Activated naive CD8-positive, alpha-beta T cell treated with anti-CD3 and anti-CD28 coated beads, Interleukin-2, amount 10 ng/mL, durations not matched to agents 7 days and 5 days (primary cell): ENCODE results near the gene PACRG. TPM values are rescaled to one million over a fixed set of nuclear protein-coding genes. Genes with fewer than 3 reads are reported as not detected.
"Not testable (repeated sequence)": the region's sequence is repeated elsewhere in the genome, so short reads cannot be mapped to it uniquely, and the experiment has no call there.

Experiments
- ATAC-seq: fragments of 150-1000 bp; cut with Tn5 transposase; one replicate; pipeline ENCODE4 v1.10.0; 2021; ENCODE audit warnings: low read depth, moderate library complexity
- POLR2A ChIA-PET: fragments of 350-600 bp; sonication (Branson Sonifier 250); formaldehyde crosslinking; loops from one replicate; lab custom pipeline; 2021; ENCODE audit warnings: antibody characterized with exemption; lab: Charles Lee
- DNase-seq: peaks from one replicate; pipeline ENCODE4 v3.0.0; 2021
- H3K27ac Mint-ChIP-seq: one replicate; pipeline ENCODE4 v1.8.0; 2022; ENCODE audit warnings: mild to moderate bottlenecking, mixed read lengths
- H3K27me3 Mint-ChIP-seq: one replicate; pipeline ENCODE4 v1.8.0; 2022; ENCODE audit warnings: mild to moderate bottlenecking, moderate library complexity, mixed read lengths
- H3K36me3 Mint-ChIP-seq: one replicate; pipeline ENCODE4 v1.8.0; 2021; ENCODE audit warnings: mild to moderate bottlenecking, mixed read lengths
- H3K4me1 Mint-ChIP-seq: one replicate; pipeline ENCODE4 v1.8.0; 2021; ENCODE audit warnings: mixed read lengths
- H3K4me3 Mint-ChIP-seq: one replicate; pipeline ENCODE4 v1.8.0; 2022; ENCODE audit warnings: mild to moderate bottlenecking, moderate library complexity, mixed read lengths
- H3K9me3 Mint-ChIP-seq: one replicate; pipeline ENCODE4 v1.8.0; 2021; ENCODE audit warnings: mixed read lengths
- total RNA-seq, 2 experiments: library from RNA; stranded (reverse); gene quantifications; one replicate each; pipeline ENCODE4 v1.2.3, GENCODE V29; 2021

Gene PACRG
- under 1 TPM in 1 of 2 experiments, not detected in 1; 0.58 TPM for total RNA-seq

- H3K9me3 Mint-ChIP-seq: no peaks in the 10 kb centered on the region
- H3K27ac Mint-ChIP-seq: peak within 1 kb of the TSS; percentile 92
- POLR2A ChIA-PET: interaction anchor here (0.6 kb wide), 1 partner anchor 34 kb away, joined by 4 read pairs; no protein-coding TSS in a partner anchor
- H3K36me3 Mint-ChIP-seq: no peaks in the 10 kb centered on the region
- peak; percentile 99 for DNase-seq
- peaks cover 3% of the 10 kb centered on the region for H3K27me3 Mint-ChIP-seq
- peak; percentile 98 for ATAC-seq
- H3K4me3 Mint-ChIP-seq: peak within 1 kb of the TSS; percentile 97
- H3K4me1 Mint-ChIP-seq: peaks cover 9% of the 10 kb centered on the region
These were observed at the start of gene PACRG, which contains the start of gene PRKN for GRCh38 chr6:162727322-162728182. TSS of gene PACRG (plus strand) at chr6:162727974. TSS of gene PRKN (minus strand) at chr6:162727766.

DNA sequence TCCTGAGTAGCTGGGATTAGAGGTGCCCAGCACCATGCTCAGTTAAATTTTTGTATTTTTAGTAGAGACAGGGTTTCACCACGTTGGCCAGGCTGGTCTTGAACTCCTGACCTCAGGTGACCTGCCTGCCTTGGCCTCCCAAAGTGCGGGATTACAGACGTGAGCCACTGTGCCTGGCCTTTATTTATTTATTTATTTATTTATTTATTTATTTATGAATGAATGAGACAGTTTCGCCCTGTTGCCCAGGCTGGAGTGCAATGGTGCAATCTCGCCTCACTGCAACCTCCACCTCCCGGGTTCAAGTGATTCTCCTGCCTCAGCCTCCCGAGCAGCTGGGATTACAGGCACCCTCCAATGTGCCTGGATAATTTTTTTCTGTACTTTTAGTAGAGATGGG is 48.9 kb upstream of the PACRG start:
- H3K27me3 Mint-ChIP-seq, POLR2A ChIA-PET, H3K36me3 Mint-ChIP-seq, H3K4me1 Mint-ChIP-seq, H3K4me3 Mint-ChIP-seq, DNase-seq, H3K27ac Mint-ChIP-seq, H3K9me3 Mint-ChIP-seq, ATAC-seq: not testable (repeated sequence)

DNA sequence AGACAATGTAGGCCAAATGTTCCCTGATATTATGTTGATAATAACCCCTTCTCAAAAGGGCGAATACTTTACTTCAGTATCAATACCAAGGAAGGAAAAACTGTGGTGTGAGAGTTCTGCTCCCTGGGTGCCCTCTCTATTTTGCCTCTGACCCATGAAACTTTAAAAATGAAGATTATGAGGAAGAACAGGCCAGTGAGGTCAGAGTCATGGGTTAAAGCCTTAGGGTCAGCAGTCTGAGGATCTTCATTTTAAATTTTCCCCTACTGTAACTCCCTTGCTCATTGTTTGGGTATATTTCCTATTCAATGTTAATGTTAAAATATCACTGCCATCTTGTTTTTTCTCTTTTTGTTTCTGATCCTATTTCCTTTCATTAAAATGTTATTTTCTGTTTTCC is 48.1 kb upstream of the PACRG start:
- H3K4me1 Mint-ChIP-seq: no peaks in the 10 kb centered on the region
- no peak overlapping the region for H3K27ac Mint-ChIP-seq
- H3K27me3 Mint-ChIP-seq: no peaks in the 10 kb centered on the region
- ATAC-seq (no peak), DNase-seq (no peak)
- H3K9me3 Mint-ChIP-seq: peaks cover 3% of the 10 kb centered on the region
- H3K4me3 Mint-ChIP-seq: no peak overlapping the region
- H3K36me3 Mint-ChIP-seq: no peaks in the 10 kb centered on the region
- POLR2A ChIA-PET: no interaction called here

DNA sequence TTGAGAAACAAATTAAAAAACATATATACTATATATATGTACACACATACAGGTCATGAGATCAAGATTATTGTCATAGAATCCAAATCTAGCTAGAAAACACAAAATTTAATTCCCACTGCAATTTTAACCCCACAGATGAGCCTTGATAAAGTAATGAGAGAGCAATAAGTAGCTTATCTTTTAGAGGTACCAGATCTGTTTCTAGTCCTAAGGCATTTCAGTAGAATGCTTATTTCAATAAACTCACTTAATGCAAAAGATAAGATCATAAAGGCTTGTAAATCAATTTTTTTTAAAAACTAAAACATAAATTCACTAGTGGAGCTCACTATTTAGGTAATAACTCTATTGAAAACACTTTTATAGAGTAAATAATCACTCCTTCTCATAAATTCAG is 47.4 kb upstream of the PACRG start:
- H3K4me3 Mint-ChIP-seq: no peak overlapping the region
- no peaks in the 10 kb centered on the region for H3K27me3 Mint-ChIP-seq
- H3K9me3 Mint-ChIP-seq: peaks cover 2% of the 10 kb centered on the region
- H3K4me1 Mint-ChIP-seq: no peaks in the 10 kb centered on the region
- no peaks in the 10 kb centered on the region for H3K36me3 Mint-ChIP-seq
- DNase-seq (no peak), ATAC-seq (no peak)
- H3K27ac Mint-ChIP-seq: no peak overlapping the region
- POLR2A ChIA-PET: no interaction called here

GRCh38 chr6:162680871-162681270 is 46.9 kb upstream of the PACRG start:
- no peak for ATAC-seq
- no peaks in the 10 kb centered on the region for H3K4me1 Mint-ChIP-seq
- no peaks in the 10 kb centered on the region for H3K27me3 Mint-ChIP-seq
- no peak overlapping the region for H3K4me3 Mint-ChIP-seq
- H3K36me3 Mint-ChIP-seq: no peaks in the 10 kb centered on the region
- POLR2A ChIA-PET: no interaction called here
- no peak overlapping the region for H3K27ac Mint-ChIP-seq
- peaks cover 2% of the 10 kb centered on the region for H3K9me3 Mint-ChIP-seq
- no peak for DNase-seq

GRCh38 chr6:162681447-162681846 is 46.3 kb upstream of the PACRG start:
- Mint-ChIP-seq H3K4me1 (no peaks in the 10 kb centered on the region), H3K4me3 (no peak overlapping the region), H3K36me3 (no peaks in the 10 kb centered on the region), H3K9me3 (peaks cover 2% of the 10 kb centered on the region), H3K27me3 (no peaks in the 10 kb centered on the region), H3K27ac (no peak overlapping the region)
- ATAC-seq (no peak), DNase-seq (no peak)
- POLR2A ChIA-PET: no interaction called here

DNA sequence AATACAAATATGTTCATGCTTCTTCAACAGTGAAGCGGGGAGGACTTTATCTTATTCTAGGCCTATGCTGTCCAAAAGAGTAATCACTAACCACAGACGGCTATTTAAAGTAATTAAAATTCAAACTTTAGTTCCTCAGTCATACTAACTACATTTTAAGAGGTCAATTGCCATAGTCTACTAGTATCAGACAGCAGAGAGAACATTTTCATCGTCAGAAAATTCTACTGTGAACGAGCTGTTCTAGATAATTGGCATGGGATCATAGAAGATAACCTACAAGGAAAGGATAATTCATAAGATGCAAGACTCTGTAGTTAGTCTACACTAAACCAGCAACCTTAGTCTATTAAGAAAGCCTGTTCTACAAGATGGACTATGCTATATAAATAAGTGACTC is 44.6 kb upstream of the PACRG start:
- DNase-seq: no peak
- POLR2A ChIA-PET: no interaction called here
- no peak overlapping the region for H3K4me3 Mint-ChIP-seq
- no peaks in the 10 kb centered on the region for H3K36me3 Mint-ChIP-seq
- H3K9me3 Mint-ChIP-seq: peaks cover 2% of the 10 kb centered on the region
- H3K4me1 Mint-ChIP-seq: no peaks in the 10 kb centered on the region
- H3K27ac Mint-ChIP-seq: no peak overlapping the region
- no peaks in the 10 kb centered on the region for H3K27me3 Mint-ChIP-seq
- no peak for ATAC-seq

GRCh38 chr6:162684052-162684451 is 43.7 kb upstream of the PACRG start:
- Mint-ChIP-seq H3K4me1 (no peaks in the 10 kb centered on the region), H3K36me3 (no peaks in the 10 kb centered on the region), H3K27ac (no peak overlapping the region), H3K9me3 (peaks cover 2% of the 10 kb centered on the region), H3K27me3 (no peaks in the 10 kb centered on the region), H3K4me3 (no peak overlapping the region)
- DNase-seq (no peak), ATAC-seq (no peak)
- POLR2A ChIA-PET: no interaction called here

DNA sequence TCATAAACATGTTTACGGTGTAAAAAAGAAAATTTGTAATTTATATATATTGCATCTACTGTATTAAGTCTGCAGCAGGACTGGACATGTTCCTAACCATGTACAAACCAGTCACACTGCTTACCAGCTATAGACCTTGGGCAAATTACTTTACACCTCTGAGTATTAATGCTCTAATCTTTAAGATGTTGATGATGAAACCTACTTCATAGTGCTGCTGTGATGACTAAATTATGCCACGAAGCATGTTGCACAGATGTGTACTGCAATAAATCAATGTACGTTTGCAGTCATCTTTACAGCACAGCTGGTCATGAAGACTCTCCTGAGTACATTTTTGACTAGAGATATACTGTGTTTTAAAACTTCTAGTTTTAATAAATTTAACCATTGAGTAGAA is 42.8 kb upstream of the PACRG start:
- POLR2A ChIA-PET: no interaction called here
- Mint-ChIP-seq H3K36me3 (no peaks in the 10 kb centered on the region), H3K27ac (no peak overlapping the region), H3K4me1 (no peaks in the 10 kb centered on the region), H3K9me3 (peaks cover 2% of the 10 kb centered on the region), H3K4me3 (no peak overlapping the region), H3K27me3 (no peaks in the 10 kb centered on the region)
- no peak for DNase-seq
- no peak for ATAC-seq

DNA sequence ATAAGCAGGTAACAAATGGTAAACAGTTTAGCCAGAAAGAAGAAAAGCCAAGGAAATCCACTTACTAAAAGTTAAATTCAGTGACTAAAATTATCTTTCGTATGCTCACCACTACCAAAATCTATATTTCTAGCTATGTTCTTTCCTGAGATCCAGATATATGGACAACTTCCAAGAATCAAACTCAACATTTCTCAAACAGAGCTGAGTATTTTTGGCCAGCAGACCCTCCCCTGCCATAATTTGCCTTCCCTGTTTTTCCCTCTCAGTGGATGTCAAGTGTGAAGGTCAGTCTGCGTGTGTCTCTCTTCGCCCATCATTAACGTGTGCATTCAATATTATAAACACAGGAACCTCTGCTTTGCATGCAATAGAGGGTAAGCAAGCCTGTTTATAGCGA is 42.2 kb upstream of the PACRG start:
- no peaks in the 10 kb centered on the region for H3K4me1 Mint-ChIP-seq

DNA sequence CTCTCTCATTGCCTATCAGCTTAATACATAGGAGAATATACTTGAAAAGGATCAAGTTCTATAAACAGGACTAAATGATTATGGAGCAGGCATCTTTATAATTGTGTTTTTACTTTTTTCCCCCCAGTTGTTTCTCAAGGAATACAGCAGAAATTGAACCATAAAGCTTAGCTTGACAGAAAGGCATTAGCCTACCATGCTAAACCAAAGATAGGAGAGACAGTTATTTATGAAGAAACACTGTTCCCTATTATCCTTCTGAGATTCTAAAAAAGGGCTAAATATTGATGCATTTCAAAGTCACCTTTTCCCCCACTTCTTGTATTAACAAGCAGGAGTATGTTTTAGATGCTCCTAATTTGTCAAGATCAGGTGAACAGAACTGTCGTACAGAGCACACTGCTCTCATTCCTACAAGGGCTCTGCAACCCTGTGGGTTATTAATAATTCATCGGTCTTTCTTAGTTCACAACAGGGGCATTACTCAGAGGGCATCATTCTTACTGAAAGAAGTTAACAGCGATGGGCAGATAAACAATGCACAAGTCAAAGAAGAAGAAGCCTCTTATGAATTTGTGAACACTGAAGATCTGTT is 38.9 kb upstream of the PACRG start:
- no peak for DNase-seq
- H3K4me3 Mint-ChIP-seq: no peak overlapping the region
- no peaks in the 10 kb centered on the region for H3K4me1 Mint-ChIP-seq
- no peak for ATAC-seq
- POLR2A ChIA-PET: no interaction called here
- H3K27me3 Mint-ChIP-seq: no peaks in the 10 kb centered on the region
- H3K36me3 Mint-ChIP-seq: no peaks in the 10 kb centered on the region
- no peak overlapping the region for H3K27ac Mint-ChIP-seq
- H3K9me3 Mint-ChIP-seq: no peaks in the 10 kb centered on the region

More for the DNA sequence above, 42.2 kb upstream of the PACRG start:
- peaks cover 2% of the 10 kb centered on the region for H3K9me3 Mint-ChIP-seq
- H3K27ac Mint-ChIP-seq: no peak overlapping the region
- no peaks in the 10 kb centered on the region for H3K27me3 Mint-ChIP-seq
- H3K4me3 Mint-ChIP-seq: no peak overlapping the region
- DNase-seq (no peak), ATAC-seq (no peak)
- POLR2A ChIA-PET: no interaction called here
- no peaks in the 10 kb centered on the region for H3K36me3 Mint-ChIP-seq

DNA sequence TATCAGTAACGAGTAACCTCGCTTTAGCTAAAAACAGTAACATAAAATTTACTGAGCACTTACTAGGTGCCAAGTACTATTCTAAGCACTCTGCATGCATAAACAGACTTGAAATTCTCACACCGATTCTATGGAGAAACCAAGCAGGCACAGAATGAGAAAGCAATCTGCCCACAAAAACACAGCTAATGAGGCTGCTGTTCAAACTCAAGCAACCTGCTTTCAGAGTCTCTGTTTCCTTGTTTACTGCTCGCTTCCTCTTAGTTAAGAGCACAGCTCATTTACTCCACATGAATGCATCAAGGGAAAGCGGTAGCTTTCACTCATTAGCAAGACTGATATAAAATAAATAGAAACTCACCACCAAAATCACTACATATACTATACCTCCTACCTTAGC is 37.6 kb upstream of the PACRG start:
- Mint-ChIP-seq H3K9me3 (no peaks in the 10 kb centered on the region), H3K27ac (no peak overlapping the region)
- ATAC-seq: no peak

DNA sequence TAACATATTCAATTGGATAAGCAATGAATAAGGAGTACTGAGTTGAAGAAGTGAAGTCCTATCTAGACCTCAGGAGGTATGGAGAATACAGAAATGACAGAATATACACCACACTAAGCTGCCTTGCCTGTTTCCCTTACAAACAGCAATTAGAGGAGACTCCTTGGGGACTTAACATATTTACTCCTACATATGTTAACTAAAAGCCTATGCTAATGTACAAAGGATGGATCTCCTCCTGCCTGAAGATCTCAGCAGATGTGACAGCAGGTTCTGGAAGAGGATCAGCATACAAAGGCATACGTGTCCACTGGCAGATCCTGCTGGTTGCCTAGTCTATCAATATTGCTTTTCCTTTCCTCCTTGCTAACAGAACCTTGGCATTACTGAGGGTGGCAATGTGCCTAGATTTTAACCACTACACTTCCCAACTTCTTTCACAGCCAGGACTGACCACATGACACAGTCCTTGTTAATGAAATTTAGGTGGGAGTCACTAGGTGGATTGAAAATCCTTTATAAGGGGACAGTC is 29.8 kb upstream of the PACRG start:
- ATAC-seq (no peak), DNase-seq (no peak)
- POLR2A ChIA-PET: no interaction called here
- no peaks in the 10 kb centered on the region for H3K27me3 Mint-ChIP-seq
- no peaks in the 10 kb centered on the region for H3K4me1 Mint-ChIP-seq
- no peak overlapping the region for H3K4me3 Mint-ChIP-seq
- no peaks in the 10 kb centered on the region for H3K9me3 Mint-ChIP-seq
- no peaks in the 10 kb centered on the region for H3K36me3 Mint-ChIP-seq
- H3K27ac Mint-ChIP-seq: no peak overlapping the region

More for the DNA sequence above, 37.6 kb upstream of the PACRG start:
- no peak for DNase-seq
- Mint-ChIP-seq H3K4me3 (no peak overlapping the region), H3K4me1 (no peaks in the 10 kb centered on the region), H3K36me3 (no peaks in the 10 kb centered on the region), H3K27me3 (no peaks in the 10 kb centered on the region)
- POLR2A ChIA-PET: no interaction called here

- H3K27ac Mint-ChIP-seq: no peak overlapping the region
- no peaks in the 10 kb centered on the region for H3K9me3 Mint-ChIP-seq
- no peak for DNase-seq
- no peaks in the 10 kb centered on the region for H3K36me3 Mint-ChIP-seq
- no peak overlapping the region for H3K4me3 Mint-ChIP-seq
- H3K4me1 Mint-ChIP-seq: no peaks in the 10 kb centered on the region
- H3K27me3 Mint-ChIP-seq: no peaks in the 10 kb centered on the region
- POLR2A ChIA-PET: no interaction called here
- no peak for ATAC-seq
These were observed 29.3 kb upstream of the PACRG start for GRCh38 chr6:162698440-162698839.
